ENCODE results near the gene R3HDML.

R3HDML gene

GRCh38 chr20:44360221-44360620, 23.4 kb downstream of the R3HDML start:
- H3K4me3 ChIP-seq (IDR thresholded peaks at IDR 0.05; ENCODE audit: insufficient read depth, low read depth, low read length), result no peak overlapping the region
- H2AFZ ChIP-seq (ENCODE audit: low read depth), result no peak overlapping the region
- no peak overlapping the region for H3K9ac ChIP-seq
- no peaks in the 10 kb centered on the region for H3K27me3 ChIP-seq (ENCODE audit: insufficient read depth, low read depth)
- H3K4me2 ChIP-seq, result no peak overlapping the region
- no peaks in the 10 kb centered on the region for H3K36me3 ChIP-seq (ENCODE audit: insufficient read depth)
- no peaks in the 10 kb centered on the region for H3K4me1 ChIP-seq (ENCODE audit: low read depth, poor library complexity, severe bottlenecking)
- H3K79me2 ChIP-seq (ENCODE audit: insufficient read depth, low read depth), result no peaks in the 10 kb centered on the region
- no peak overlapping the region for H3K27ac ChIP-seq
- no peaks in the 10 kb centered on the region for H4K20me1 ChIP-seq (ENCODE audit: insufficient read depth)
- TF ChIP-seq, protein P1, sequence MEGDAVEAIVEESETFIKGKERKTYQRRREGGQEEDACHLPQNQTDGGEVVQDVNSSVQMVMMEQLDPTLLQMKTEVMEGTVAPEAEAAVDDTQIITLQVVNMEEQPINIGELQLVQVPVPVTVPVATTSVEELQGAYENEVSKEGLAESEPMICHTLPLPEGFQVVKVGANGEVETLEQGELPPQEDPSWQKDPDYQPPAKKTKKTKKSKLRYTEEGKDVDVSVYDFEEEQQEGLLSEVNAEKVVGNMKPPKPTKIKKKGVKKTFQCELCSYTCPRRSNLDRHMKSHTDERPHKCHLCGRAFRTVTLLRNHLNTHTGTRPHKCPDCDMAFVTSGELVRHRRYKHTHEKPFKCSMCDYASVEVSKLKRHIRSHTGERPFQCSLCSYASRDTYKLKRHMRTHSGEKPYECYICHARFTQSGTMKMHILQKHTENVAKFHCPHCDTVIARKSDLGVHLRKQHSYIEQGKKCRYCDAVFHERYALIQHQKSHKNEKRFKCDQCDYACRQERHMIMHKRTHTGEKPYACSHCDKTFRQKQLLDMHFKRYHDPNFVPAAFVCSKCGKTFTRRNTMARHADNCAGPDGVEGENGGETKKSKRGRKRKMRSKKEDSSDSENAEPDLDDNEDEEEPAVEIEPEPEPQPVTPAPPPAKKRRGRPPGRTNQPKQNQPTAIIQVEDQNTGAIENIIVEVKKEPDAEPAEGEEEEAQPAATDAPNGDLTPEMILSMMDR (conservative IDR thresholded peaks at IDR 0.05; ENCODE audit: low read depth, low read length), result no peak

GRCh38 chr20:44361021-44361420, 24.2 kb downstream of the R3HDML start:
- Histone ChIP-seq H3K79me2 (ENCODE audit: insufficient read depth, low read depth) (no peaks in the 10 kb centered on the region), H3K9ac (no peak overlapping the region), H3K4me3 (IDR thresholded peaks at IDR 0.05; ENCODE audit: insufficient read depth, low read depth, low read length) (no peak overlapping the region), H4K20me1 (ENCODE audit: insufficient read depth) (no peaks in the 10 kb centered on the region), H3K36me3 (ENCODE audit: insufficient read depth) (no peaks in the 10 kb centered on the region), H3K4me2 (no peak overlapping the region), H2AFZ (ENCODE audit: low read depth) (no peak overlapping the region), H3K4me1 (ENCODE audit: low read depth, poor library complexity, severe bottlenecking) (no peaks in the 10 kb centered on the region), H3K27me3 (ENCODE audit: insufficient read depth, low read depth) (no peaks in the 10 kb centered on the region), H3K27ac (no peak overlapping the region)
- TF ChIP-seq, protein P1 (conservative IDR thresholded peaks at IDR 0.05; ENCODE audit: low read depth, low read length), result no peak

DNA sequence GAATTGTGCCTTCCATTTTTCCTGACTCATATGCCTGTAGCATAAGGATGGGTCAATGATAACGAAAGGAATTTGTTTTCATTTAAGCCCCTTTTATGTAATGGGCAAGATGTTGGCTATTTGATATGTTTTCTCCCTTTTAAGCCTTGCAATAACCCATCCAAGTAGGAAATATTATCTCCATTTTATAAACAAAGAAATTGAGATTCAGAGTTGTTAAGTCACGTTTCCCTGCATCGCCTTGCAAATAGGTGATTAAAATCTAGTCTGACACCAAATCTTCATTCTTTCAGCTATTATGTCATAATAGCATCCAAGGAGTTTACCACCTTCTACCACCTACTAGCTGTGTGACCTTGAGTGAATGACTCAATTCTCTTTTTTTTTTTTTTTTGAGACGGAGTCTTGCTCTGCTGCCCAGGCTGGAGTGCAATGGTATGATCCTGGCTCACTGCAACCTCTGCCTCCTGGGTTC, 25.7 kb downstream of the R3HDML start:
- H3K27me3 ChIP-seq (ENCODE audit: insufficient read depth, low read depth), result no peaks in the 10 kb centered on the region
- H4K20me1 ChIP-seq (ENCODE audit: insufficient read depth), result no peaks in the 10 kb centered on the region
- H3K4me1 ChIP-seq (ENCODE audit: low read depth, poor library complexity, severe bottlenecking), result no peaks in the 10 kb centered on the region
- H3K79me2 ChIP-seq (ENCODE audit: insufficient read depth, low read depth), result no peaks in the 10 kb centered on the region
- TF ChIP-seq, protein P1 (conservative IDR thresholded peaks at IDR 0.05; ENCODE audit: low read depth, low read length), result no peak
- H3K4me2 ChIP-seq, result no peak overlapping the region
- no peak overlapping the region for H3K27ac ChIP-seq
- no peaks in the 10 kb centered on the region for H3K36me3 ChIP-seq (ENCODE audit: insufficient read depth)
- no peak overlapping the region for H2AFZ ChIP-seq (ENCODE audit: low read depth)
- H3K4me3 ChIP-seq (IDR thresholded peaks at IDR 0.05; ENCODE audit: insufficient read depth, low read depth, low read length), result no peak overlapping the region
- H3K9ac ChIP-seq, result no peak overlapping the region

GRCh38 chr20:44364068-44364467, 27.2 kb downstream of the R3HDML start:
- H3K9ac ChIP-seq, result no peak overlapping the region
- H3K27me3 ChIP-seq (ENCODE audit: insufficient read depth, low read depth), result no peaks in the 10 kb centered on the region
- H4K20me1 ChIP-seq (ENCODE audit: insufficient read depth), result no peaks in the 10 kb centered on the region
- H3K4me2 ChIP-seq, result no peak overlapping the region
- no peak overlapping the region for H2AFZ ChIP-seq (ENCODE audit: low read depth)
- no peaks in the 10 kb centered on the region for H3K79me2 ChIP-seq (ENCODE audit: insufficient read depth, low read depth)
- H3K27ac ChIP-seq, result no peak overlapping the region
- TF ChIP-seq, protein P1 (conservative IDR thresholded peaks at IDR 0.05; ENCODE audit: low read depth, low read length), result no peak
- H3K4me3 ChIP-seq (IDR thresholded peaks at IDR 0.05; ENCODE audit: insufficient read depth, low read depth, low read length), result no peak overlapping the region
- H3K36me3 ChIP-seq (ENCODE audit: insufficient read depth), result no peaks in the 10 kb centered on the region
- no peaks in the 10 kb centered on the region for H3K4me1 ChIP-seq (ENCODE audit: low read depth, poor library complexity, severe bottlenecking)

Data from KMS-11 (cell line).